ENCODE data around the gene MFGE8. TPM values are rescaled to one million over a fixed set of nuclear protein-coding genes. Genes with fewer than 3 reads are reported as not detected.

The MFGE8 gene
- total and polyA plus RNA-seq, 9 of the 15 experiments (the other 6 are each of a cell fraction or from before 2014, with no cell fraction given), result 2.3 to 142 (median 62.3) TPM

DNA sequence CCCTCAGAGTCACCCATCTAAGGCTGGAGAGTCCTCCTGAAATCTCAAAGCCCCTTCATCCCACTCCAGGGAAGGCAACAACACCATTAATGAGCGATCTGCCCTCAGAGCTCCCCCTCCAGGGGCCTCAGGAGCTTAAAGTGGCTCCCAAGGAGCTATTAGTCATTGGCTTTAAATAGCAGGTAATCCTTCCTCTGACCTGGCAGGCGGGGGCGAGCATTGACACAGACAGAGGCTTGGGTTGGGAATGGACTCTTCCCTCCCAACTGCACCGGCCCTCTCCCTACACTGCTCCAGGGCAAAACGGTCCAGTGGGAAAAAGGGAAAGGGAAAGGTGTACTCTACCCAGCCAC is 1.4 kb downstream of the MFGE8 start (continued):
- TF ChIP-seq, protein P1, sequence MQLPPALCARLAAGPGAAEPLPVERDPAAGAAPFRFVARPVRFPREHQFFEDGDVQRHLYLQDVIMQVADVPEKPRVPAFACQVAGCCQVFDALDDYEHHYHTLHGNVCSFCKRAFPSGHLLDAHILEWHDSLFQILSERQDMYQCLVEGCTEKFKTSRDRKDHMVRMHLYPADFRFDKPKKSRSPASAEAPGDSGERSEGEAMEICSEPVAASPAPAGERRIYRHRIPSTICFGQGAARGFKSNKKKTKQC (CRISPR knock-in tag; IDR thresholded peaks at IDR 0.05), result no peak
- TF ChIP-seq, protein P2, sequence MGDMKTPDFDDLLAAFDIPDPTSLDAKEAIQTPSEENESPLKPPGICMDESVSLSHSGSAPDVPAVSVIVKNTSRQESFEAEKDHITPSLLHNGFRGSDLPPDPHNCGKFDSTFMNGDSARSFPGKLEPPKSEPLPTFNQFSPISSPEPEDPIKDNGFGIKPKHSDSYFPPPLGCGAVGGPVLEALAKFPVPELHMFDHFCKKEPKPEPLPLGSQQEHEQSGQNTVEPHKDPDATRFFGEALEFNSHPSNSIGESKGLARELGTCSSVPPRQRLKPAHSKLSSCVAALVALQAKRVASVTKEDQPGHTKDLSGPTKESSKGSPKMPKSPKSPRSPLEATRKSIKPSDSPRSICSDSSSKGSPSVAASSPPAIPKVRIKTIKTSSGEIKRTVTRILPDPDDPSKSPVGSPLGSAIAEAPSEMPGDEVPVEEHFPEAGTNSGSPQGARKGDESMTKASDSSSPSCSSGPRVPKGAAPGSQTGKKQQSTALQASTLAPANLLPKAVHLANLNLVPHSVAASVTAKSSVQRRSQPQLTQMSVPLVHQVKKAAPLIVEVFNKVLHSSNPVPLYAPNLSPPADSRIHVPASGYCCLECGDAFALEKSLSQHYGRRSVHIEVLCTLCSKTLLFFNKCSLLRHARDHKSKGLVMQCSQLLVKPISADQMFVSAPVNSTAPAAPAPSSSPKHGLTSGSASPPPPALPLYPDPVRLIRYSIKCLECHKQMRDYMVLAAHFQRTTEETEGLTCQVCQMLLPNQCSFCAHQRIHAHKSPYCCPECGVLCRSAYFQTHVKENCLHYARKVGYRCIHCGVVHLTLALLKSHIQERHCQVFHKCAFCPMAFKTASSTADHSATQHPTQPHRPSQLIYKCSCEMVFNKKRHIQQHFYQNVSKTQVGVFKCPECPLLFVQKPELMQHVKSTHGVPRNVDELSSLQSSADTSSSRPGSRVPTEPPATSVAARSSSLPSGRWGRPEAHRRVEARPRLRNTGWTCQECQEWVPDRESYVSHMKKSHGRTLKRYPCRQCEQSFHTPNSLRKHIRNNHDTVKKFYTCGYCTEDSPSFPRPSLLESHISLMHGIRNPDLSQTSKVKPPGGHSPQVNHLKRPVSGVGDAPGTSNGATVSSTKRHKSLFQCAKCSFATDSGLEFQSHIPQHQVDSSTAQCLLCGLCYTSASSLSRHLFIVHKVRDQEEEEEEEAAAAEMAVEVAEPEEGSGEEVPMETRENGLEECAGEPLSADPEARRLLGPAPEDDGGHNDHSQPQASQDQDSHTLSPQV (IDR thresholded peaks at IDR 0.05), result no peak; the same call in 1 of the 2 replicates
- TF ChIP-seq TAF9B (IDR thresholded peaks at IDR 0.05; ENCODE audit: partially characterized antibody) (no peak), ILK (tag; IDR thresholded peaks at IDR 0.05; ENCODE audit: borderline replicate concordance, low read depth) (no peak), SNIP1 (IDR thresholded peaks at IDR 0.05; ENCODE audit: low read depth) (no peak), ZNF263 (CRISPR knock-in tag; IDR thresholded peaks at IDR 0.05; ENCODE audit: borderline replicate concordance) (no peak), RUNX1 (IDR thresholded peaks at IDR 0.05; ENCODE audit: low read depth) (no peak), HSF4 (CRISPR knock-in tag; IDR thresholded peaks at IDR 0.05; ENCODE audit: borderline replicate concordance) (no peak), SMARCB1 (IDR thresholded peaks at IDR 0.05; ENCODE audit: insufficient read length, low read depth) (no peak), NCOA1 (IDR thresholded peaks at IDR 0.05; ENCODE audit: low read depth) (no peak), SAFB2 (IDR thresholded peaks at IDR 0.05; ENCODE audit: borderline replicate concordance, low read depth, low read length, severe bottlenecking) (no peak), TEAD1 (CRISPR knock-in tag; IDR thresholded peaks at IDR 0.05) (peak in 1 of 2 experiments; percentile 64; a peak in 1 of 4 replicates), CREM (IDR thresholded peaks at IDR 0.05; ENCODE audit: low read depth) (peak; percentile 39; the same call in 1 of the 2 replicates)
- TF ChIP-seq, protein P3, sequence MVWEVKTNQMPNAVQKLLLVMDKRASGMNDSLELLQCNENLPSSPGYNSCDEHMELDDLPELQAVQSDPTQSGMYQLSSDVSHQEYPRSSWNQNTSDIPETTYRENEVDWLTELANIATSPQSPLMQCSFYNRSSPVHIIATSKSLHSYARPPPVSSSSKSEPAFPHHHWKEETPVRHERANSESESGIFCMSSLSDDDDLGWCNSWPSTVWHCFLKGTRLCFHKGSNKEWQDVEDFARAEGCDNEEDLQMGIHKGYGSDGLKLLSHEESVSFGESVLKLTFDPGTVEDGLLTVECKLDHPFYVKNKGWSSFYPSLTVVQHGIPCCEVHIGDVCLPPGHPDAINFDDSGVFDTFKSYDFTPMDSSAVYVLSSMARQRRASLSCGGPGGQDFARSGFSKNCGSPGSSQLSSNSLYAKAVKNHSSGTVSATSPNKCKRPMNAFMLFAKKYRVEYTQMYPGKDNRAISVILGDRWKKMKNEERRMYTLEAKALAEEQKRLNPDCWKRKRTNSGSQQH (CRISPR knock-in tag; IDR thresholded peaks at IDR 0.05), result no peak
- TF ChIP-seq, protein P4, sequence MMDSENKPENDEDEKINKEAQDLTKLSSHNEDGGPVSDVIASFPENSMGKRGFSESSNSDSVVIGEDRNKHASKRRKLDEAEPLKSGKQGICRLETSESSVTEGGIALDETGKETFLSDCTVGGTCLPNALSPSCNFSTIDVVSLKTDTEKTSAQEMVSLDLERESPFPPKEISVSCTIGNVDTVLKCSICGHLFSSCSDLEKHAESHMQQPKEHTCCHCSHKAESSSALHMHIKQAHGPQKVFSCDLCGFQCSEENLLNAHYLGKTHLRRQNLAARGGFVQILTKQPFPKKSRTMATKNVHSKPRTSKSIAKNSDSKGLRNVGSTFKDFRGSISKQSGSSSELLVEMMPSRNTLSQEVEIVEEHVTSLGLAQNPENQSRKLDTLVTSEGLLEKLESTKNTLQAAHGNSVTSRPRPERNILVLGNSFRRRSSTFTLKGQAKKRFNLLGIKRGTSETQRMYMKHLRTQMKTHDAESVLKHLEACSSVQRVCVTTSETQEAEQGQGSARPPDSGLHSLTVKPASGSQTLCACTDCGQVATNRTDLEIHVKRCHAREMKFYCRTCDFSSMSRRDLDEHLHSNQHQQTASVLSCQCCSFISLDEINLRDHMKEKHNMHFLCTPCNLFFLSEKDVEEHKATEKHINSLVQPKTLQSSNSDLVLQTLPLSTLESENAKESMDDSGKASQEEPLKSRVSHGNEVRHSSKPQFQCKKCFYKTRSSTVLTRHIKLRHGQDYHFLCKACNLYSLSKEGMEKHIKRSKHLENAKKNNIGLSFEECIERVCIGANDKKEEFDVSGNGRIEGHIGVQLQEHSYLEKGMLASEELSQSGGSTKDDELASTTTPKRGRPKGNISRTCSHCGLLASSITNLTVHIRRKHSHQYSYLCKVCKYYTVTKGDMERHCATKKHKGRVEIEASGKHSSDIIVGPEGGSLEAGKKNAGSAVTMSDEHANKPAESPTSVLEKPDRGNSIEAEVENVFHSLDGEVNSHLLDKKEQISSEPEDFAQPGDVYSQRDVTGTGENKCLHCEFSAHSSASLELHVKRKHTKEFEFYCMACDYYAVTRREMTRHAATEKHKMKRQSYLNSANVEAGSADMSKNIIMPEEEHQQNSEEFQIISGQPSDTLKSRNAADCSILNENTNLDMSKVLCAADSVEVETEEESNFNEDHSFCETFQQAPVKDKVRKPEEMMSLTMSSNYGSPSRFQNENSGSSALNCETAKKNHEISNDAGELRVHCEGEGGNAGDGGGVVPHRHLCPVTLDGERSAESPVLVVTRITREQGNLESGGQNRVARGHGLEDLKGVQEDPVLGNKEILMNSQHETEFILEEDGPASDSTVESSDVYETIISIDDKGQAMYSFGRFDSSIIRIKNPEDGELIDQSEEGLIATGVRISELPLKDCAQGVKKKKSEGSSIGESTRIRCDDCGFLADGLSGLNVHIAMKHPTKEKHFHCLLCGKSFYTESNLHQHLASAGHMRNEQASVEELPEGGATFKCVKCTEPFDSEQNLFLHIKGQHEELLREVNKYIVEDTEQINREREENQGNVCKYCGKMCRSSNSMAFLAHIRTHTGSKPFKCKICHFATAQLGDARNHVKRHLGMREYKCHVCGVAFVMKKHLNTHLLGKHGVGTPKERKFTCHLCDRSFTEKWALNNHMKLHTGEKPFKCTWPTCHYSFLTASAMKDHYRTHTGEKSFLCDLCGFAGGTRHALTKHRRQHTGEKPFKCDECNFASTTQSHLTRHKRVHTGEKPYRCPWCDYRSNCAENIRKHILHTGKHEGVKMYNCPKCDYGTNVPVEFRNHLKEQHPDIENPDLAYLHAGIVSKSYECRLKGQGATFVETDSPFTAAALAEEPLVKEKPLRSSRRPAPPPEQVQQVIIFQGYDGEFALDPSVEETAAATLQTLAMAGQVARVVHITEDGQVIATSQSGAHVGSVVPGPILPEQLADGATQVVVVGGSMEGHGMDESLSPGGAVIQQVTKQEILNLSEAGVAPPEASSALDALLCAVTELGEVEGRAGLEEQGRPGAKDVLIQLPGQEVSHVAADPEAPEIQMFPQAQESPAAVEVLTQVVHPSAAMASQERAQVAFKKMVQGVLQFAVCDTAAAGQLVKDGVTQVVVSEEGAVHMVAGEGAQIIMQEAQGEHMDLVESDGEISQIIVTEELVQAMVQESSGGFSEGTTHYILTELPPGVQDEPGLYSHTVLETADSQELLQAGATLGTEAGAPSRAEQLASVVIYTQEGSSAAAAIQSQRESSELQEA (IDR thresholded peaks at IDR 0.05; ENCODE audit: low read depth), result no peak

Measured in K562 (cell line).